ENCODE data around the gene TSBP1. TPM values are rescaled to one million over a fixed set of nuclear protein-coding genes. Genes with fewer than 3 reads are reported as not detected.
"Not testable (repeated sequence)": the region's sequence is repeated elsewhere in the genome, so short reads cannot be mapped to it uniquely, and the experiment has no call there.

Gene TSBP1
- total RNA-seq, 1 donor from 2014 or later: not detected

- TF ChIP-seq CTCF (IDR thresholded peaks at IDR 0.05): no peak
- Mint-ChIP-seq H3K36me3 (ENCODE audit: unreplicated experiment) (no peaks in the 10 kb centered on the region), H3K4me3 (ENCODE audit: unreplicated experiment) (no peak overlapping the region), H3K9me3 (ENCODE audit: unreplicated experiment) (no peaks in the 10 kb centered on the region), H3K27ac (ENCODE audit: unreplicated experiment) (no peak overlapping the region), H3K4me1 (ENCODE audit: unreplicated experiment) (no peaks in the 10 kb centered on the region), H3K27me3 (ENCODE audit: unreplicated experiment) (peaks cover 21% of the 10 kb centered on the region)
- DNase-seq (ENCODE audit: extremely low spot score, unreplicated experiment): no peak
Measured at GRCh38 chr6:32271429-32271828, 100.3 kb downstream of the TSBP1 start.

- not testable (repeated sequence) for DNase-seq (ENCODE audit: extremely low spot score, unreplicated experiment); H3K4me1 Mint-ChIP-seq (ENCODE audit: unreplicated experiment); H3K9me3 Mint-ChIP-seq (ENCODE audit: unreplicated experiment); H3K36me3 Mint-ChIP-seq (ENCODE audit: unreplicated experiment); H3K27ac Mint-ChIP-seq (ENCODE audit: unreplicated experiment); H3K4me3 Mint-ChIP-seq (ENCODE audit: unreplicated experiment)
- peaks cover 22% of the 10 kb centered on the region for H3K27me3 Mint-ChIP-seq (ENCODE audit: unreplicated experiment)
Measured at GRCh38 chr6:32268459-32268858, 103.2 kb downstream of the TSBP1 start.

DNA sequence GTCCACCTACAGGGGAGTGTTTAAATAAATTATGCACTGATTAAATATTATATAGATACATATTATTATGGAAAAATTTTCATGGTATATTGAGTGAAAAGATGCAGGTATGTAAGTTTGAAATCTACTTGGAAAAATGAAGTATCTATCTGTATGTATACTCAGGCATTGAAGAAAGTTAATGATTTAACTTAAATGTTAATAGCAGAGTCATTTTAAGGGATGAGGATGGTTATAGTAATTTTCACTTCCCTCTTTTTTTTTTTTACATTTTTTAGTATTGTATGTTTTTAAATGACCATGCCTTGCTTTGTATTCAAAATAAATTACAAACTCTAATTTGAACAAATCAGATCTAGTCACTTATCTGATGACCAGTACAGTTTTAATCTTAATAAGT is 104.7 kb downstream of the TSBP1 start:
- no peak overlapping the region for H3K4me3 Mint-ChIP-seq (ENCODE audit: unreplicated experiment)
- peaks cover 3% of the 10 kb centered on the region for H3K9me3 Mint-ChIP-seq (ENCODE audit: unreplicated experiment)
- no peaks in the 10 kb centered on the region for H3K36me3 Mint-ChIP-seq (ENCODE audit: unreplicated experiment)
- no peaks in the 10 kb centered on the region for H3K4me1 Mint-ChIP-seq (ENCODE audit: unreplicated experiment)
- peaks cover 17% of the 10 kb centered on the region for H3K27me3 Mint-ChIP-seq (ENCODE audit: unreplicated experiment)
- no peak overlapping the region for H3K27ac Mint-ChIP-seq (ENCODE audit: unreplicated experiment)
- no peak for TF ChIP-seq CTCF (IDR thresholded peaks at IDR 0.05)
- no peak for DNase-seq (ENCODE audit: extremely low spot score, unreplicated experiment)

DNA sequence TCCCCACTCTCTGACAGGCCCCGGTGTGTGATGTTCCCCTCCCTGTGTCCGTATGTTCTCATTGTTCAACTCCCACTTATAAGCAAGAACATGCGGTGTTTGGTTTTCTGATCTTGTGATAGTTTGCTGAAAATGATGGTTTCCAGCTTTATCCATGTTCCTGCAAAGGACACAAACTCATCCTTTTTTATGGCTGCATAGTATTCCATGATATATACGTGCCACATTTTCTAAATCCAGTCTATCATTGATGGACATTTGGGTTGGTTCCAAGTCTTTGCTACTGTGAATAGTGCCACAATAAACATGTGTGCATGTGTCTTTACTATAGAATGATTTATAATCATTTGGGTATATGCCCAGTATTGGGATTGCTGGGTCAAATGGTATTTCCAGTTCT is 114.4 kb downstream of the TSBP1 start:
- H3K27me3 Mint-ChIP-seq (ENCODE audit: unreplicated experiment): peaks cover 51% of the 10 kb centered on the region
- not testable (repeated sequence) for H3K4me3 Mint-ChIP-seq (ENCODE audit: unreplicated experiment); H3K27ac Mint-ChIP-seq (ENCODE audit: unreplicated experiment); H3K9me3 Mint-ChIP-seq (ENCODE audit: unreplicated experiment); H3K4me1 Mint-ChIP-seq (ENCODE audit: unreplicated experiment); DNase-seq (ENCODE audit: extremely low spot score, unreplicated experiment); H3K36me3 Mint-ChIP-seq (ENCODE audit: unreplicated experiment)

- TF ChIP-seq CTCF (IDR thresholded peaks at IDR 0.05): peak; percentile 71
- H3K27me3 Mint-ChIP-seq (ENCODE audit: unreplicated experiment): peaks cover 52% of the 10 kb centered on the region
- peaks cover 8% of the 10 kb centered on the region for H3K4me1 Mint-ChIP-seq (ENCODE audit: unreplicated experiment)
- DNase-seq (ENCODE audit: extremely low spot score, unreplicated experiment): no peak
- no peak overlapping the region for H3K27ac Mint-ChIP-seq (ENCODE audit: unreplicated experiment)
- H3K9me3 Mint-ChIP-seq (ENCODE audit: unreplicated experiment): no peaks in the 10 kb centered on the region
- H3K36me3 Mint-ChIP-seq (ENCODE audit: unreplicated experiment): no peaks in the 10 kb centered on the region
- peak overlapping the region; percentile 43 for H3K4me3 Mint-ChIP-seq (ENCODE audit: unreplicated experiment)
Measured at GRCh38 chr6:32255199-32256153, 116.2 kb downstream of the TSBP1 start.

DNA sequence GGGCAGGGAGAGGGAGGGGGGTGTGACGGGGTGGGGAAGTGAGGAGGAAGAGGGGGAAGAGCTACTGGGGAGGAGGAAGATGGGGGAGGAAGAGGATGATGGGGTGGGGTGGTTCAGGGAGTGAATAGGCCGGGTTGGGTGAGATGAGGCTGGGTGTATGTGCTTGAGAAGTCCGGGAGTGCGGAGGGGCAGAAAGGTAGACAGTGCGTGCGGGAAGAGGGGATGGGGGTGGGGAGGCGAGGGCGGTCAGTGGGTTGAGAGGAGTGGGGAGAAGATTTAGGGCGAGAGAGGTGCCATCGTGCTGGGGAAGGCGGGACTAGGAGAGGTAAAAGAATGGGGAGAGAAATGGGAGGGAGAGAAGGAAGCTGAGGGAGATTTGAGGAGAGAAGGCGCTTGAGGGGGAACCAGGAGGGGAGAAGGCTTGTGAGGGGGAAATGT is 116.9 kb downstream of the TSBP1 start:
- H3K36me3 Mint-ChIP-seq (ENCODE audit: unreplicated experiment): no peaks in the 10 kb centered on the region
- H3K4me3 Mint-ChIP-seq (ENCODE audit: unreplicated experiment): no peak overlapping the region
- no peak for TF ChIP-seq CTCF (IDR thresholded peaks at IDR 0.05)
- no peak overlapping the region for H3K27ac Mint-ChIP-seq (ENCODE audit: unreplicated experiment)
- peaks cover 8% of the 10 kb centered on the region for H3K4me1 Mint-ChIP-seq (ENCODE audit: unreplicated experiment)
- DNase-seq (ENCODE audit: extremely low spot score, unreplicated experiment): no peak
- peaks cover 46% of the 10 kb centered on the region for H3K27me3 Mint-ChIP-seq (ENCODE audit: unreplicated experiment)
- H3K9me3 Mint-ChIP-seq (ENCODE audit: unreplicated experiment): no peaks in the 10 kb centered on the region

Data from osteocyte (in vitro differentiated cells).